Measurements from ENCODE around the gene DENND10. TPM values are rescaled to one million over a fixed set of nuclear protein-coding genes. Genes with fewer than 3 reads are reported as not detected.

The DENND10 gene
- total RNA-seq, 3 donors from 2014 or later, result 36.6 to 39.9 (median 38.0) TPM

- intact Hi-C loops (cut with DNase I, micrococcal nuclease), result no loop called here
- no peak for TF ChIP-seq CTCF (IDR thresholded peaks at IDR 0.05)
- ATAC-seq (no peak), DNase-seq (no peak)
- H3K4me1 ChIP-seq (ENCODE audit: low read depth), result no peaks in the 10 kb centered on the region
- no peaks in the 10 kb centered on the region for H3K36me3 ChIP-seq (ENCODE audit: low read depth)
- H3K4me3 ChIP-seq, result no peak overlapping the region
- no peaks in the 10 kb centered on the region for H3K9me3 ChIP-seq
These were observed 79.9 kb downstream of the DENND10 start for GRCh38 chr10:119183664-119184412.

Other genes with a start within 250 kb of the DENND10 start
- gene NANOS1, start 74.4 kb upstream of the DENND10 start, total RNA-seq, result 1 to 10 TPM in 1 of 3 donors, under 1 TPM in 2; 0.12 to 2.7 (median 0.43) TPM
- 100 to 1,000 TPM in 2 of 3 donors, 10 to 100 TPM in 1; 94.5 to 124 (median 114) TPM for gene EIF3A, start 23.3 kb upstream of the DENND10 start, total RNA-seq
- 10 to 100 TPM; 25.4 to 48.8 (median 34.6) TPM for gene SFXN4, start 61.6 kb downstream of the DENND10 start, total RNA-seq
- 100 to 1,000 TPM in 2 of 3 donors, 10 to 100 TPM in 1; 98.6 to 140 (median 107) TPM for gene PRDX3, start 74.7 kb downstream of the DENND10 start, total RNA-seq
- 10 to 100 TPM in 1 of 3 donors, 1 to 10 TPM in 2; 6.6 to 27.1 (median 8.3) TPM for gene GRK5, start 103.5 kb downstream of the DENND10 start, total RNA-seq